Limb (tissue), 2 donors: ENCODE results near the gene SYNE3.

Experiments used
- DNase-seq, 2 donors: peaks; one replicate each; pipeline ENCODE4 v3.0.0-alpha.2; 2016; ENCODE audit errors: extremely low spot score in 2 of 2

The SYNE3 gene

DNA sequence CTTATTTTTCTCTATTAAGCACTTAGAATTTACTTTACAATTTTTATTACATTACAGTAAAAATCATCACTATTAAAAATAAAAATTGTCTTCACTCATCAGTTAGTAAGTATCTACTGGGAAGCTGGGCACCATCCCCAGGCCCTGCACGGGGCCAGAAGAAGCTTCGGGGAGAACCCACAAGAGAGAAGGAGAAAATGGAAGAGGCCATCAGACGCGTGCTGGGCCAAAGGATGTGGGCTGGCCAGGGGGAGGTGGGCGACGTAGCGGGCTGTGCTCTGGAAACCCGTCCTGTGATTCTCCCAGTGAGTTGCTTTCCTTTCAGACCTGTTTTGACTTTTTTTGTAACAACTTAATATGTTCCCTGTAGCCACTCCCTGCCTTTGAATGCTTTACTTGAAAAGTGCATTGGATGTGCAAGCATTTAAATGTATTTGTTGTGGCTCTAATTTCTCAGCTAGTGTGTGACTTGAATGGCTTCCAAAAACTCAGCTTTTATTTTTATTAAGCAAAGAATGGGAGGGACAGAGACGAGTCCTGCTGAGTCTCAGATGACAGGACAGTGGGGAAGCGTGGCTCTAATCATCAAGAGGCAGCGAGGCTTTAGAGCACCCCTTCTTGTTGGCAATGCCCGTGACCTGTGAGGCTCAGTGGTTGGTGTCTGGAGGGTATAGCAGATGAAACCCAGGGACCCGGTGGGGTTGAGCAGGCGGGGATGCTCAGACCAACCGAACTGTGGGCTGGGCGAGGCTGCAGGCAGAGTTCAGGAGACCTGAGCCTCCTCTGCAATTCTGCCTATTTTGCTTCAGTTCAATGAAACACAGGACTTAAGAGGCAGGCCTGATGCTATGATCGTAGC is 38.8 kb downstream of the SYNE3 start:
- no peak for DNase-seq

DNA sequence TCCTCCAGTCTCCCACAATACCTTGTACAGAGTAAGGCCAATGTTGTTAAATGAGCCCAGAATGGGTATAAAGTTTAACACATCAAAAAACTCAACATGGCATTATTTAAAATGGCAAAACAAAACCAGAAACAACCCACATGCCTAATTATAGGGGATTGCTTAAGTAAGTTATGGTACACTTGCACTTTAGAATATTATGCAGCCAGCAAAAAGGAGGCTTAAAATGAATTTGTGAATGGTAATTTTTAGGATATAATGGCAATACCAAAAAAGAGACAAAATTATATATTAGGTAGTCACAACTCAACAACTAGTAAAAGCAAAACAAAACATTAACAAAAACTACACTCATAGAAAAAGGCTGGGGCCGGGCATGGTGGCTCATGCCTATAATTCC is 39.7 kb downstream of the SYNE3 start:
- DNase-seq: no peak

DNA sequence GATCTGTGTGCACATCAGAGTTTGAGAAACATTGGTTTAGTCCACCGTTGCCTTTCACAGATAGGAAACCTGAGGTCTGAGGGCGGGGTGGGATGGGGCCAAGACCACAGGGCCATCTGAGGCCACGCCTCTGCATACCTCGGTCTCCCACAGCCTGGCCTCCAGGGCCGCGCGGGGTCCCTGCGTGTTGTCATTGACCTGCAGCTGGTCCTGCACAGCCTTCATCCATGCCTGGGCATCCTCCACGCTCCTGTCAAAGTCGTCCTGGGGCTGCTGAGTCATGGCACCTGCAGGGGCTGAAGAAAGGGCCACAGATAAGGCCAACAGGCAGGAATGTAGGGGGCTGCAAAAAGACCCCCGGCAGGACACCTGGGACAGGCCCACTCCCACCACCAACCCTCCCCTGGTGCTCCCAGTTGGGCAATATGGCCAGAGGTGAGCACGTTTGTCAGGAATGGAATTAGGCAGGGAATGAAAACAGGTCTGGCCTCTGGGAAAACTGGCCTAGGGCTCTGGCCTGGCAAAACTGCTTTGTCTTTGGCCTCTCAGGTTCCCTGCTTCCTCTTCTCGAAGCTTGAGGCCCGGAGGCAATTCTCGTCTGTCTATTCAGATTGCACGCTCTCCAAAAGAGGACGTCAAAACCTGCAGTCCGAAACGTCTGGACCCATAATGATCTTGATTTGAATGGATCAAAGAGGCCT is 40.8 kb downstream of the SYNE3 start:
- no peak for DNase-seq

DNA sequence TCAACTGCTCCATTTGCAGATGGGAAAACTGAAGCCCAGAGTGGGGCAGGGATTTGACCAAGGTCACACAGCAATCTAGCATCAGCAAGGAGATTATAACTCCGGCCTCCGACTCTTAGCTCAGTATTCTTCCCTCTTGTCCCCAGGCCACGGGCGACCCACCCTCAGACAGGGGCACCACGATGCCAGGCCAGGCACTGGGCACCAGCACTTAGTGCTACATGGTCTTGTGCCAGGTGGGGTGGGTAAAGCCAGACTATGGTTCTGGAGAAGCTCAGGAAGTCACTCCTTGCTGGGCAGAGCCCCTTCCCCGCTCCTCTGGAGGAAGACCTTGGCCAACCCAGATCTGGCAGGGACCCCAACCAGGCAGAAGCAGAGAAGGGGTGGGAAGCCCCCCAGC is 41.5 kb downstream of the SYNE3 start:
- no peak for DNase-seq

DNA sequence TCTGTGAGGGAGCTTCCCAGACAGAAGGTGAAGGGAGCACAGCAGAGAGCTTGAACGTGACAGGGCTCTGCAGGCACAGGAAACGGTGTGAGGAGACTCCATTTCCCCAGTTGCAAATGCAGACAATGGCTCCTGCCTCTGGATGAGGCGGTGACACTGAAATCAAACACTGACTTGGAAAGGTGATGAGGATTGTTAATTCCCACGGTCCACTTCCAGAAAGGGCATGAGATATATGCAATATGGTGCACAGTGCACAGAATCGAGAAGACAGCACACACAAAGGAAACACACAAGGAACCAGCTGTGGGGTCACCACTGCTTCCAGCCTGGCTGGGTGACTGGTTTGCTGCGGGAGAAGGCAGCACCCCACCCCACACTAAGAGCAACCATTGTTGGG is 42.0 kb downstream of the SYNE3 start:
- no peak for DNase-seq

DNA sequence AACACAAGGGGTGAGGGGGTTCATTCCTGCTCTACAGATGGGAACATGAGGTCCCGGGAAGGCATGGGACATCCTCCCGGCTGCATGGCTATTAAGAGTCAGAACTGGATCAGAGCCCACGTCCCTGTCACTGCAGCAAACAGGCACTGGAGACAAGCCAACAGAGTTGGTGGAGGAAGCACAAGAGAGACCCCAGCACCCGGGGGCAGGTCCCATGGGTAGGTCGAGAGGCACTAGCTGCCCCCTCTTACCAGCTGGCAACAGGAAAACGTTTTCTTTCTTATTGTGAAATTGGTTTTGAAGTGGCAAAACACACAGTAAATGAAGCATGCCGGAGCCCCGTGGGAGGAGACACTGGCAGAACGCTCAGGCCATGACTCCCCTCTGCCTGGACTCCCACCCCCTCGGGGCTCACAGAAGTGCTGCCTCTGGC is 43.6 kb downstream of the SYNE3 start:
- DNase-seq: no peak

DNA sequence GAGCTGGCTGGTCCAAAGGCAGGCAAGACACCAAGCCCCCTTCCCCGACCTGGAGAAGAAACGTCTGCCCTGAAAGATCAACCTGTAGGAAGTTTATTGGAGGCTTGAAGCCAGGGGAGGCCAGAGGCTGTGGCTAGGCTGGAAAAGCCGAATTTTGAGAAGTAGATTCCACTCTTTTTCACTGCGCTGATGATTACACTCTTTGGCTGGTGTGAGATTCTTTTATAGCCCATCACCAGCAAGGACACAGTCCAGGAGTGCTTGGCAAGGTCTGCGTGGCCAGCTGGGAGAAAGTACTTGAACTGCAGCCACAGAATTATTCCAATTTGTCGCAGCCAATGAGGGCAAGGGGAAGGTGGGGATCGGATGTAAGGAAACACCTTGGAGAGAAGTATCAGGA is 45.0 kb downstream of the SYNE3 start:
- DNase-seq: no peak

DNA sequence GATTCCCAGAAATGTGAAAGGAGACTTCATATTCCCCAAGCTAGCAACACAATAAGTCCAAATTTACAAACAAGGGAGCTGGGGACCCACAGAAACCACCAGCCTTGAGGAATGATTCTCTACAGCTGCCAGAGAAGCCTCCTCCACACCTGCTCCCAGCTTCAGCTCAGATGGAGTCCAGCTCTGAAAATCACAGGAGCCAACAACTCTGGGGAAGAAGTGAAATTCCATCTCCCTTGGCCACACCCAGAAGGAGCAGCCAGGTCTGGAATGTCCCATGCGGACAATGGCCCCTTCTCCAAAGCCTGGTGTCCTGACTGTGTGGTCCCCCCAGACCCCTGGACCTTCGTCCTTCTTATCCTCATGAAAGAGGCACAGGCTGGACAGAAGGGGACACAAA is 45.4 kb downstream of the SYNE3 start:
- no peak for DNase-seq

DNA sequence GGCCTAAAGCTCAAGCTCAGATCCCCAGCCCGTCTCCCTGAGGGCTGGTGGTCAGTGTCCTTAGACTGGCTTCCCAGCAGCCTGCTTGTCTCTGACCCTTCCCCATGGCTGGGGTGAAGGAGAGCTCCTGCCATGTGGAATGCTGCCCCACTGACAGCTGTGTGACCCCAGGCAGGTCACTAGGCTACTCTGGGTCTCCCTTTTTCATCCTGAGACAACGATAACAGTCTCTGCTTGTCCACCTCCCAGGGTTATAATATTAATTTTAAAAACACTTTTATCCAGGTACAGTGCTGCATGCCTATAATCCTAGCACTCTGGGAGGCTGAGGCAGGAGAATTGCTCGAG is 47.3 kb downstream of the SYNE3 start:
- no peak for DNase-seq

DNA sequence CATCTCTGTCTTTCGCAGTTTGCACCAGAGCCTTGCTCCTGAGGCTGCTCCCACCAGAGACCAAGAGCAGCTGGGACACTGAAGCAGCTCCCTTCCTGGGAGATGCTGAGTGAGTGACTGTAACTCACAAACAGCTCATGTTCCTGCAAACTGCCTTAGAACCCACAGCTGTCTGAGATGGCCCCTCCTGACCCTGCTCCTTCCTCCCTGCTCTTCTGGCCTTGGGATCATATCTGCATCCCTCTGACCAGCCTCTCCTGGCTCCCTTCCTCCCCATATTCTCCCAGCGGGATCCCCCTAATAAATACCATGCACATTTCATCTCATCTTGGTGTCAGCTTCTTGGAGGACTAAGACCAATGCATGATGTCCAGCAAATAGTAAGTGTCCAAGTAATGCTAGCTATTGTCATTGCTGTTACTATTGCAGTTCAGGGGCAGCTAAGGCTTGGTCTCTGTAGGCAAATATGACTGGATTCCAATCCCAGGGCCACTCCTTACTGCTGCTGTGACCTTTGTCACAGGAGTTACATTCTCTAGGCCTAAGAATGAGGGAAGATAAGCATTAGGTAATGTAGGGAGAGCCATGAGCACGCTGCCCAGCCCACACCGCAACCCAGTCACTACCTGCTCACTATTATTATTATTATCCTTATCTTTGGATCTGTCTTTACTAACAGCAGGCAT is 47.9 kb downstream of the SYNE3 start:
- no peak for DNase-seq

DNA sequence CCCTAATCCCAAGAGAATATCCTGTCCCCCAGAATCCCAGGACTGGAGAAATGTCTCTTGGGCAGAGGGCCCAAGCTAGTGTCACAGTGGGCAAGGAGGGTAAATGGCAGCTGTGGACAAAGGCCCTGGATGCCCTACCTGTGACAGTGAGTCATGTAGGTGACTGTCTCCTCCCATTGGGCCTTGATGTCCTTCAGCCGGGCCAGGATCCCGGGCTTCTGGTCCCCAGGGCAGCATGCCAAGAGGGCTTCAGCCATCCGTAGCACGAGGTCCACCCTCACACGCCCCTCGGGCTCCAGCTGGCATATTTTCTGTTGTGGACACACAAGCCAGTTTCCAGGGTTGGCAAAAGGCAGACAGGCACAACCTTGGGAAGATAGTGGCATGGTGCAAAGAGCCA is 48.8 kb downstream of the SYNE3 start:
- no peak for DNase-seq

DNA sequence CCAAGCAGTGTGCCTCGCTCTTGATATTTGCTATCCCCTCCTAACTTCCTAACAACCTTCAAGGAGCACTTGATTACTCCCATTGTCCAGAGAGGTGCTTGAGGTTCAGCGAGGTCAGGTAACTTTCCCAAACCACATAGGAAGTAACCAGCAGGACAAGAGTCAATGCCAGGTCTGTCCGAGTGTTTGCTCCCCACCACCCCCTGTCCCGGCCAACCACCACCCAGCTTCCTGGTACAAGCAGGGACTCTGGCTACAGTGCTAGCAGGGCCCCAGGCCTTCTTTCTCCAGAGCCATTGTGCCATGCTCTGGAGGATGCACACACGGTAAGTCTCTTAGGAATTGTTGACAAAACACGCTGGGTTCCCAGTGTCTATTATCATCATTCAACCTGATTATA is 49.2 kb downstream of the SYNE3 start:
- no peak for DNase-seq
